Cerebellar cortex (tissue), 1 donor: Measurements from ENCODE around the gene CARMIL1.

Experiments
- DNase-seq: peaks from one replicate; pipeline ENCODE4 v3.0.0-alpha.2; 2015; ENCODE audit warnings: low spot score

CARMIL1 gene

DNA sequence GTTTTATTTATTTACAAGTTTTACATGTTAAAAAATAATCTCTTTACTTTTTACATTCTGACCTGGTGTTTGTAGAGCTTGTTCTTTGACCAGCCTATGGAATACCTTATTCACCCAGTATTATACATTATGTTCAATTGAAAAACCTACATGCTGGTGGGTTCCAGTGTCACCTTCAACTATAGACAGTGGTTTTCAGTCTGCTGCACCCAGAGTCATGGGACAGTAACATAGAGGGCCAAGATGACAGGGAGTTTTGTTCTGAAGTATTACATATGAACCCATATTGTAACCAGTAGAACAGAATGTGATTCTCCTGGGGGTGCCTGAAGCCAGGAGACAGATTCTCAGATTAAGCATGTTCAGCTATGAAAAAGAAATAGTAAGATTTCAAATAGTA lies 233.4 kb downstream of the CARMIL1 start:
- no peak for DNase-seq

DNA sequence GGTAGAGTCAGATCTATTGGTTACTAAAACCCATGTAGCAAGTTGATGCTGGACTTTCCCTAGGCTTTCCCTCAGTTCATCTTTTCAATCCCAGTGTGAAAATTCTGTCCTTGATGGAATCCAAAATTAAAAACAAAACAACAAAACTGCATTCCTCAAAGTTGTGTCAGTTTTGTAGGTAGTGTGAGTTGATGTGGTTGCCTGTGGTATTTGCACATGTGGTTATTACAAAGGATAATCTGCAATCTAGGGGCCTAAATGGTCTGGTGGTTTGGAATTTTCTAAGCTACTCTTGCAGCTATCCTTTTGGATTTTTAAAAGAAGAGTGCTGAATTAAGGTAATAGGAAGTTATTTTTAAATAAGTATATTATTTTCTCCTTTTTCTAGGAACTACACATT lies 240.7 kb downstream of the CARMIL1 start:
- DNase-seq, result no peak

DNA sequence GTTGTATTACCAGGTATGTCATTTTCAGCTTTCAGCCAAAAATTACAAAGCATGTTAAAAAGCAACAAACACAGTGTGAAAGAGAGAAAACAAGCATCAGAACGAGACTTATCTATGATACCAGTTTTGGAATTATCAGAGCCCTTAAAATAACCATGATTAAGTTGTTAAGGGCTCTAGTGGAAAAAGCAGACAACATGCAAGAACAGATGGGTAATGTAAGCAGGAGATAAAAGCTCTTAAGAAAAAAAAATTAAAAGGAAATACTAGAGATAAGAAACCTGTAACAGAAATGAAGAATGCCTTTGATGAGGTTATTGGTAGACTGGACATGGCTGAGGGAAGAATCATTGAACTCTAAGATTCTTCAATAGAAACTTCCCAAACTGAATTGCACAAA lies 245.4 kb downstream of the CARMIL1 start:
- no peak for DNase-seq

DNA sequence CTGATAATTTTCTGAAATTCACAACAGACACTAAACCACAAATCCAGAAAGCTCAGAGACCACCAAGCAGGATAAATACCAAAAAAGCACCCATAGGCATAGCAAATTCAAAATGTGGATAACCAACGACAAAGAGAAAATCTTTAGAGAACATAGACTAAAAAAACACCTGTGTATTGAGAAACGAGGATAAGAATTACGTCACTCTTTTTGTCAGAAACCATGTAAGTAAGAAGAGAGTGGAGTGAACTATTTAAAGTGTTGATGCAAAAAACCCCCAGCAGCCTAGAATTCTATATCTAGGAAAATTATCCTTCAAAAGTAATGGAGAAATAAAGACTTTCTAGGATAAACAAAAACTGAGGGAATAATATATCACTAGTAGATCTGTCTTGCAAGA lies 245.9 kb downstream of the CARMIL1 start:
- DNase-seq, result no peak

DNA sequence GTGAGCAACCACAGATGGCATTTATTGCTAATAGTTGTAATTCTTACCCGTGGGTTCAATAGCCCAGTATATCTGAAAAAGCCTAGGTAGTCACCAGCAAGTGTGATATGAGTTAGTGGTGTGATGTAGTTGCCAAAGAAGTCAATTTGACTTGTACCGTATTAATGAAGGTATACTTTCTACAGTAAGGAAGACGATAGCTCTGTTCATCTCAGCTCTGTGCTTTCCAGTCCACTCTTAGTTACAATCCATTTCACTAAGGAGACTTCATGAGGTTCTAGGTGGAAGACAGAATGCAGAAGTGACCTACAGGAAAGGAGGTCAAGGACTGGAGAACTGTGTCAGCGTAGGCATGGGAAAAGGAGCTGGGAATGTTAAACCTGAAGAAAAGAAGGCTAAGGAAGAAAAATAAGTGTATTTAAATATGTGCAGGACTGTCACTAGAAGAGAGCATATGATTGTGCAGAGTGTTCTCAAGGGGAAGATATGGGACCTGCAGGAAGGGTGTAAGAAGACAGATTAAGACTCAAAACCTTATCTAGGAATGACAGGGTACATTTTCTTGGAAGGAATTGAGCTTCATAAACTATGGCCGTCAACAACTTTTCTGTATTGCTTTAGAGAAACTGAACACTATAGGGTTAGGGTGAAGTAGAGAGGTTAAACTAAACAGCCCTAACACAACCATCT lies 255.9 kb downstream of the CARMIL1 start:
- DNase-seq, result no peak

DNA sequence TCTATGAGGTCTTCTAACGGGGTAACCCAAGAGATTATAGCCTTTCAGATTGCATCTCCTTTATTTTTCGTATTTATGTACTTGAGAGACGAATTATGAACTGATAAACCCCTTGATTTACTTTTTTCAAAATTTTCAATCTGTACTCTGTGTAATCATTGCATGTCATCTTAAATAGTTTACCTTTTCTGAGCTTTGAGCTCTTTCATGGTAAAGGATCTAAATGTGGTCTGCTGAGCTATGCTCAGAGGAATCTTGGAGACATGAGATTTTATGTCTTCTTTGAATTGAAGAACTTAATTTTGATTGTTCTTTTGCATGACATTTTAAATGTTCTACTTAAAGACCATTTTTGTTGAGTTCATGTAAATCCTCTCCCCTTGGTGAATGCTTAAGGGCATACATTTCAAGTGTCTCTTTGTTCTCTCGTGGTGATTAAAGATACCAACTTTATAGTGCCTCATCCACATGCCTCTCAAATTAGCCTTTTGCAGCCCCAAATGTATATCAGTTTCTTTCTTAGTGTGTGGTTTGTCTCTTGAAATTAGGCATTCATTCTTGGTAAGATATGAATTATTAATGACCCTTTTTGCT lies 256.6 kb downstream of the CARMIL1 start:
- DNase-seq, result no peak

DNA sequence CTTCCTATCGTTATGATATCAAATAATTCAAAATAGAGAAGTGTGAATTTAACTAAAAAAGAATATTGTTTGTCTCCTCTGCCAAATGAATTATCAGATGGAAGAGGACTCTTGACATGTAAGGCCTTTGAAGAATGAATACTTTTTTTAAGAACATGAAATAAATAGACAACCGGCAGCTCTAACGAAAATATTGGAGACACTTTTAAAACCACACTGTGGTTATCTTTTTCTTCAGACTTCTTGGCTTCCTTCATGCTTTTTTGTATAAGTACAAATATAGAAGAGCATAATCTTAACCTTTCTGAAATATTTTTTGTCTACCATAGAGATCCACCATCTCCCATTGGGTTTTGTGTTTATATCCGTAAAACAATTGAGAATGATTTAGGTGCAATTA lies 257.6 kb downstream of the CARMIL1 start:
- no peak for DNase-seq

DNA sequence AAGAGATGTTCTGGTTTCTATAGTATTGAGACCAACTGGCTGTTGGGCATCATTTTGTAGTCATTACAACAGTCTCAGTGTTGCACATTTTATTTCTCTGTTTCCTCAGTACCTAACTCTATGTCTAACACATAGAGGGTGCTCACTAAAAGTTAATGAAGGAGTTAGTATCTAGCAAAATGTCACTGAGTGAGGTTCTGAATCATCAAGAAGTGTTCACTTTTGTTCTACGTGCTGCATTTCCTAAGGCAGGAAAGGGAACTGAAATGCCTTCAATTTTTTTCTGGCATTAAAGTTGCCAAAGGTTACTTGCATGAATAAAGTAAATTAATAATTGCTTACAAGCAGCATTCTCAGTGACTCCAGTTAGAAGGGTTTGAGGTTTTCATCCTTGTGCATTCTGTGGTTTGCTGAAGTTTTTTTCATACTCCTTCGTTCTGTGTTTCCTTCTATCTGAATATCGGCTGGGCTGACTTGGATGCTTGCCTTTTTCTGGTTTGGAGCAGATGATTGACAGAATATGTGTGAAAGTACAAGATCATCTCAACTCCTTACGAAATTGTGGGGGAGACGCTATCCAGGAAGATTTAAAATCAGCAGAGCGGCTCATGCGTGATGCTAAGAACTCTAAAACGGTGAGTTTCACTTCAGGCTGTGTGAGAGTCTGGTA lies 258.3 kb downstream of the CARMIL1 start:
- DNase-seq, result no peak

DNA sequence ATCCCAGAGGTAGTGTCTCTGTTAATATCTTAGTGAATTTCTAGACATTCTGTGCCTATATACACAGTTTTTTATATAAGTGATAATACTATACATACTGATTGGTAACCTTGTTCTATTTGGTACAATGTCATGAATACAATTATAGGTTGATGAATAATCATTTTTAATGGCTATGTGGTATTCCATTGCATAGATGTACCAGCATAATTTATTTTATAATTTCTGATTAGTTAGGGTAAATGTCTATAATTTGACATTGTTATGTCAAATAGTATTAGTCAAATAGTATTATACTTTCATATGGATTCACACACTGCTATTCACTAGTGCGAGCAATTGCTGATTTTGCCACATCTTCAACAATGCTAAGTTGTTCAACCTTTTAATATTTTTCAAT lies 262.1 kb downstream of the CARMIL1 start:
- no peak for DNase-seq

DNA sequence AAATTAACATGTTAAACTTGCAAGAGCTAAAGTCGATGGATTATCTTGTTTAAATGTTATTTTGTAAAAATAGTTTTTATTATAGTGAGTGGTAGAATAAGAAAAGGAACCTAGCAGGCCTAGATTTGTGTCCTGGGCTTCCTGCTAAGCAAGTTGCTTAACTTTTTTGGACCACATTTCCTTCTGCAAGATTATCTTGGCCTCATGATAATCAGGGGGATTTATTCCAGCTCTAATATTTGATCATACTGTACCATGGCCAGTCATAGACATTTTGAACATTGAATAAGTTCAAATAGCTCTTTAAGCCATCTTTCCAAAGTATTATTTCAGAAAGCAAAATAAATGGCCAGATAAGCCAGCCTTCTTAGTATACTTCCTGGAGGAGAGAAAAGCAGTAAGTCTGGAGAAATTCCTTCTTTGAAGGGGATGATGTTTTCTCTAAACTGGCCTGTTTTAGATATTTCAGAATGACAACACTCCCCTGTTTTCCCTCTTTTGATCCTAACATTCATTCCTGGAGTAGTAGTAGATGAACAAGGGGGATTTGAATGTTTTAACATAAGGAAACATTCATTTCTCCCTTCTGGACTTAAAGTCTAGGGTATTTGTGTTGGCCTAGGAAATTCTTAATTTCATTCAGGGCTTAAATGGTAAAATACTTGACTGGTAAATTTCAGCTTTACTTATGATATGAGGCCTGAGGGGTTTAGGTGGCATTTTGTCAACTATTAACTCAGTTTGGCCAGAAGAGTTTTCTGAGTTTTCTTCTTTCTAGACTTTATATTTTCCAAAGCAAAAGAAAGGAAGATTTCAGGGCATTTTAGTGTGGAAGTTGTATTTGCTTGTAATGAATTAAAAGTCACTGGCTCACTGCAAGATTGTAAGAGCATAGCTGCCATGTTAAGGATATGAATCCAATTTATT lies 264.1 kb downstream of the CARMIL1 start:
- no peak for DNase-seq

DNA sequence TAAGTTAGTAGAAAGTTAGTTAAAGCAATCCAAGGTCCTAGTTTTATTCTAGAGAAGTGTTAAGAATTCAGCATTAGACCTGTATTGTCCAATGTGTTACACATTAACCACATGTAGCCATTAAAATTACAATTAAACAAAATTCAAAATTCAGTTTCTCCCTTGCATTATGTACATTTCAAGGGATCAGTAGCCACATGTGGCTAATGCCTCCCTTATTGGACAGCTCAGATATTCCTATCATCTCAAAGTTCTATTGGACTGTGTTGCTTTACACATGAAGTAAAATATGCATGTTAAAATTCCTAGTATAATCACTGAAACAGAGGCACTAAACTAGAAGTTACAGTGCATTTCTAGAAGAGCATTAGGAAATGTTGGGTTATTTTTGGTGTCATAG lies 265.7 kb downstream of the CARMIL1 start:
- no peak for DNase-seq

DNA sequence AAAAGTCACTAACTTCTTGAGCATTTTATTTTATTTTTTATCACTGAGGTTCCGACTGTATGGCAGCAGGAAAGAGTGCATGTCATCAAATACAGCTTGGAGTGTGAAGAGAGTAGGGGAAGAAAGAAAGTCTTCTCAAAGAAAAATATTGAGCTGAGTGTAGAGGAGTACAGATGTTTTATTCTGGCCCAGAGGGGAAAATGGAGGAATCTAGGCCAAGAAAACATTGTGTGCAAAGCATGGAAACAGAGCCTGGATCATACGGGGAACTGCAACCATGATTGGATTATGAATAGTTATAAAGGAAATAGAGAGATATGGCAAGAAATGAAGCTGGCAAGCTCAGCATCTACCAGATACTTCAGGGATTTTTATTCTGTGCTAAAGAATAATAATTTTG lies 268.6 kb downstream of the CARMIL1 start:
- no peak for DNase-seq

DNA sequence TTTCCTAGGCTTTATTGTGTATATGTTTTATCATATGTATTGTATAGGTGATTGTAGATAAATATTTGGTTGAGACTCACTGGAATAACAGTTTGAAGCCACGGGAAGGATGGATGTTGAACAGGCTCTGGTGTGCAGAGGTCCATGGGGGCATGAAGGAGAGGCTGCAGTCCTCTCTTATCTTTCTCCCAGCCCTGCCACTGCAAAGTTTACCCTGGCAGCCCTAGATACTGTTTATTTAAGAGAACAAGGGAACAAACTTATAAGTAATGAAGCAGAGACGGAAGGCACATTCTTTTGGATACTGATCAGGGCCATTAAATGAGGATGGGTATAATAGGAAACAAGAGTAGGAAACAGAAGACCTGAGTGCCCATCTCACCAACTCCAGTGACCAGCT lies 269.3 kb downstream of the CARMIL1 start:
- DNase-seq, result no peak

DNA sequence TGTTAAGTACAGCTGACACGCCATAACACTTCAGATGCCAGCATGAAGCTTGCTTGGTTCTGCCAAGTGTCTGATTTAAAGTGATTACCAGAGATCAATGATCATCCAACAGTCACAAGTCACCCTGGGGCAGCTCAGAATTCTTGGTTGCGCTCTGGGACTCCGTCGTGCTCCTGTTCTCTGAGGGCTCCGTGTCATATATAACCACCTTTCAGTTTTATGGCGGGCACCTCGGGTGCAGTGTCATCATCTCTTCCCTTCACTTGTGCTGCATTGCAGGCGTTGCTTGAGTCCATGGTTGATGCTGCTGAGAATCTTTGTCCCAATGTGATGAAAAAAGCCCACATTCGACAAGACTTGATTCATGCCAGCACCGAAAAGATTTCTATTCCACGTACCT lies 271.5 kb downstream of the CARMIL1 start:
- no peak for DNase-seq

DNA sequence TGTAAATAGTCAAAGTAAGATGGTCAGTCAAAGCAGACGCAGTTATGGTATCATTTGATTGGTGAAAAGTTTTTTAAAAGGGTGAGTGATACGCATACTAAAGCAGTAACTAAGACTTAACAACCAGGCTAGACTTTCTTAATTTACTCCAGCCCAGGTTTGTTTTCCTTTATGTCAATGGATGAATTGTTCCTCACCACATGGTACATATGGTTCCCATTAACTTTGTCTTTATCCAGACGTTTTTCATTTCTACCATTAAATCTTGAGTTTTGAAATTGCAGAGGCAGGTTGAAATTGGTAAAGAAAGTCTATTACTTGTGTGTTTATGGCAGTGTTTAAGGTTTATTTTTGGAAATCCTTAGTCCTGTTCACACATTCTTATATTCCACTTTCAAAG lies 274.3 kb downstream of the CARMIL1 start:
- no peak for DNase-seq

DNA sequence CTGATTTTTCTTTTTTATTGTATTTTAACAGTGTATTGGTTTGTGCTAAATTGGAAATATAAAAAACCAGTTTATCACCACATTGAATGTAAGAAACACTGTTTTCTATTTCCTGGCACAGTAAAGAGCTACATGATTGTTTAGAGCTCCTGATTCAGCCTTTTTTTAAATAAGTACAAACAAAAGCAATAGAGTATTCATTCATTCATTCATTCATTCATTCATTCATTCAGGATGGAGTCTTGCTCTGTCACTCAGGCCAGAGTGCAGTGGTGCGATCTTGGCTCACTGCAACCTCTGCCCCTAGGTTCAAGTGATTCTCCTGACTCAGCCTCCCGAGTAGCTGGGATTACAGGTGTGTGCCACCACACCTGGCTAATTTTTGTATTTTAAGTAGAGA lies 276.0 kb downstream of the CARMIL1 start:
- no peak for DNase-seq

DNA sequence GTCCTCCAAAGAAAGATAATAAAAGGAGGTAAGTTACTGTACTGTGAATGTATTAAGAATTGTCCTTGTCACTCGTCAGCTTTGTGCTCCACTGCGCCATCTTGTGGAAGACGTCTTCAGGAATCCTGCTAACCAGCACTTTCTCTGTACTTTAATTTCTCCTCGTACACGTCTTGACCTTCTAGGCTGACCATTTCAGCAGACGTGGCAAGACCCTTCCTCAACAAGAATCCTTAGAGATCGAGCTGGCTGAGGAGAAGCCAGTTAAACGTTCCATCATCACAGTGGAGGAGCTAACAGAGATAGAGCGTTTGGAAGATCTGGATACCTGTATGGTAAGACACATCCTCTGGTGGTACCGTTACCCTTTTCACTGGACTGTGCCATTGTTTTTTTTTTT lies 277.3 kb downstream of the CARMIL1 start:
- peak; percentile 86 for DNase-seq

DNA sequence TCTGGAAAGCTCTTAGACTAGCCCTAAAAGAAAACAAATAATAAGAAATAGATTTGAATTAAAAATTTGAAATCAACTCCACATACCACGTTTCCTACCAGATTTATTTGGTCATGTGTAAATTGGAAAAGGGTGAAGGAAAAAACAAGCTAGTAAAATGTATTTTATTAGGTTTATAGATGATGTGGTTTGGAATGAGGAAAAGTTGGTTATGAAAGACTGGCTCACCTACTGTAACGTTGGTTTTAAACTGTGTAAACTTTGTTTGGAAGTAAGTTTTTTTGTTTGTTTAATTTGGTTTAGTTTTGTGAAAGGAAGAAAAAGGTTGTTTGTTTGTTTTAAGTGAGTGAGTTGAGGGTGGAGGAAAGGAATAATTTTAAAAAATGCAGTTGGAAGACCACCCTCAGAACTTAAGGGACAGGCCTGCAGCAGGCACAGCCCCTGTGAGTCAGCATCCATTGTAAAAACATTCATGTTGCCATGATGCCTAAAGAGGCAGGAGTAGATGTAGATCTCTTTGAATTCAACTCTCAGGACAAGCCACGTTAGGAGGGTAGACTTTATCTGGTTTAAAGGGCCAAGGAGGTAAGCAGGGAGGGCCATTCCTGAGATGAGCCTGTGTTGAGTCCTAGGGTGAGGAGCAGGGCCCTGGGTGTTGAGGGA lies 279.1 kb downstream of the CARMIL1 start:
- no peak for DNase-seq

DNA sequence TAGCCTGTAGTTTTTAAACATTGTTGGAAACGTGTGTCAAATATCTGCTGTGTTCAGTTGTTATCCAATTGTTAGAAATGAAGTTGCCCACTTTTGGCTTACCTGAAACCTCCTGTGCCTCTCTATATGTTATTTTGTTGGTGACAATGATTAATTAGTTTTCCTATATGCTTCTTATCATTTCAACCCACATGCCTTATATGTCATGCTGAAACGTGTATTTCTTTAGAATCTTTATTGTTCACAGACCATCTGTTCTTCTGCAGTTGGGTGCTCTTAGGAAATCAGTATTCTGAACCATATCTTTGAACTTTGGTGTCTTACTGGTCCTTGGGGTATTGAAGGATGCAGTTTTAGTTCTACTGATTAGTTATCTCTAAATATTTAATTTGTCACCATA lies 281.7 kb downstream of the CARMIL1 start:
- DNase-seq, result no peak

DNA sequence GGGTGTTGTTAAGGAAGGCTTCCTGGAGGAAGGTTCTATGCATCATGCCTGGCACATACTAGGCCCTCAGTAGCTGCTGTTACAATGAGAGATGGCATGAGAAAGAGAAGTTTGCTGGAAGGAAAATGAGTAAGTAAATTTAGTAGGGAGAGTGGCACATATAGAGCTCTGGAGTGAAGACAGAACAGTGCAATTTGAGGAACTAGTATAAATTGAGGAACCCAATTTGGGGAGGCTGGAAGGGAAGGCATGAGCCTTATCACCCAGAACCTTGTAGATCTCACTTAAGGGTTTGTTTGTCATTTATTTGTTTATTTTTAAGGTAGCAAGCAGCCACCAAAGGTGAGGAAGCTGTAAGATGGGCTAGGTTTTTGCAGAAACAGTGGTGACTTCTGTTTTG lies 285.8 kb downstream of the CARMIL1 start:
- no peak for DNase-seq

DNA sequence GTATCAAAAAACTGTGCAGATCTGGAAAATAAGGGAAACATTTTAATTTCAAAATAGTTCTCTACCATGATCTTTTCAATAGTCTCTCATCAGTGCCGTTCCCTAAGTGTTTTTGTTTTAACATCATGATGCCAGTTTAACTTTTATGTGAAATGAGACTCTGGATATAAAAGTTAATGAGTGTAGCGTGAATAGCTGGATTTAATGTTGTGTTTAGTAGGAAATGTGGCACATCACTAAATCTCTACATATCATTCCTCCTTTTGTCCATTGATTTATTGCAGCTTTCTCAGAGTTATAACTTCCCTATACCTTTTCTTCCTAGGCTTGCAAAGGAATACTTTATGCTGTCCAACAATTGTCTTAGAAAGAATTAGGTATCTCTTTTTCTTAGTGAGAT lies 291.4 kb downstream of the CARMIL1 start:
- DNase-seq, result no peak

DNA sequence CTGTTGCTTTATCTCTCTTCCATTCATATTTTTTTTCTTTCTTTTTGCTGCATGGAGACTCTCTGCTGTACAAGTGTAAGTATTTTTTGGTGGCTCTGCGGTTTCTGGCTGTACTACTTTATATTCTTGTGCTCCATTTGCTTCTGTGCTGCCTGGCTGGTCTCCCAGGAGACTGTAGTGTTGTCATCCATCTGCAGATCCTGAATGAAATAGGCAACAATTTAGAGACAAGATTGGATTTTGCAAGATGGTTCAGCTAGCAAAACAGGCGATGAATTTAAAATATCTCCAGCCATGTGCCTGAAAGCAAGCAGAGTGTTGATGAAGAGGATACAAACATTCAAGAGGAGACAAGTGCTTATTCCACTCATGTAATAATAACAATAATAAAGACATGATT lies 297.7 kb downstream of the CARMIL1 start:
- peak; percentile 92 for DNase-seq
